GM12891 (cell line): ENCODE data around the gene PAPLN.

ENCODE experiments used
- PAX5 ChIP-seq: IDR thresholded peaks from 2 replicates; pipeline ENCODE4 v1.6.1; 2011; ENCODE audit warnings: low read length, moderate library complexity, mild to moderate bottlenecking; ENCODE audit not compliant: insufficient read depth, severe bottlenecking
- POLR2A ChIP-seq: IDR thresholded peaks from 2 replicates; pipeline ENCODE4 v1.6.1; 2011; ENCODE audit warnings: low read depth, low read length, control low read depth
- POLR2AphosphoS5 ChIP-seq: IDR thresholded peaks from 2 replicates; pipeline ENCODE4 v1.6.1; 2011; ENCODE audit warnings: low read depth, low read length, control low read depth
- TAF1 ChIP-seq: IDR thresholded peaks from 2 replicates; pipeline ENCODE4 v1.6.1; 2011; ENCODE audit warnings: low read depth, low read length, control low read depth

DNA sequence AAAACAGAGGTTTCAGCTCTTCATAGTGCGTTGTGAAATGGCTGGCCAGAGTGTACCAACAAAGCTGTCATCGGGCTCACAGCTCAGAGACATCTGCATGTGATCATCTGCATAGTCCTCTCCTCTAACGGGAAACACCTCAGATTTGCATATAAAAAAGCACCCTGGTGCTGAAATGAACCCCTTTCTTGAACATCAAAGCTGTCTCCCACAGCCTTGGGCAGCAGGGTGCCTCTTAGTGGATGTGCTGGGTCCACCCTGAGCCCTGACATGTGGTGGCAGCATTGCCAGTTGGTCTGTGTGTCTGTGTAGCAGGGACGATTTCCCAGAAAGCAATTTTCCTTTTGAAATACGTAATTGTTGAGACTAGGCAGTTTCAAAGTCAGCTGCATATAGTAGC lies 14.3 kb upstream of the PAPLN start:
- TF ChIP-seq TAF1 (no peak), POLR2A (no peak), POLR2AphosphoS5 (0 out of 2 replicates have a peak, but pooled peaks have one; percentile 47), PAX5 (no peak)
